Measurements from ENCODE around the gene CELF1. TPM values are rescaled to one million over a fixed set of nuclear protein-coding genes. Genes with fewer than 3 reads are reported as not detected.
A peak's percentile ranks its signal among the peaks of the same experiment; 100 is the strongest.
"Not testable (repeated sequence)": the region's sequence is repeated elsewhere in the genome, so short reads cannot be mapped to it uniquely, and the experiment has no call there.

The CELF1 gene
- total RNA-seq, 2 experiments from 2014 or later: 120 to 122 TPM

DNA sequence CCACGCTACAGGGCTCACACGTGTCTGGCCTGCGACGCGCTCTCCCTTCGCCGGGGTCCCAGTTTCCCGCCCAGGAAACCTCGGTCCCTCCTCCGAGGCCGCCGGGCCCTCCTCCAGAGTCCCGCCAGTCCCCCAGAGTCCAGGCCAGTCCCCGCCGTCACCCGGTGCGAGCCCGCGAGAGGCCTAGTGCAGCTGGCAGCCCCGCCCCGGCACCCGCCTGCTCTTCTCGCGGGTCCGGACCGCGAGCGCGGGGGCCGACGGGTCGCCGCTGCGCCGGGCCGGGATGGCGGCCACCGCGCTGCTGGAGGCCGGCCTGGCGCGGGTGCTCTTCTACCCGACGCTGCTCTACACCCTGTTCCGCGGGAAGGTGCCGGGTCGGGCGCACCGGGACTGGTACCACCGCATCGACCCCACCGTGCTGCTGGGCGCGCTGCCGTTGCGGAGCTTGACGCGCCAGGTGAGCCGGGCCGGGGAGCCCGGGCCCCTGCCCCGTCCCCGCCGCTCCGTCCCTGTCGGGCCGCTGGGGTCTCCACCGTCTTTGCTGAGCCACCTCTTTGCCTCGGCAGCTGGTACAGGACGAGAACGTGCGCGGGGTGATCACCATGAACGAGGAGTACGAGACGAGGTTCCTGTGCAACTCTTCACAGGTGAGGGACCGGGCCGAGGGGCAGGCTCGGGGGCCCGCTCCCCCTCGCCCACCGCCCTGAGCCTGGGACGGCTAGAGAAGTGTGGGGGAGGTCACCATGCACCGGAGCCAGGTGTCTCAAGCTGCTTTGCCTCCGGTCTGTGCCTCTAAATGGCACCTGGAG is 12.6 kb upstream of the CELF1 start, which contains the start of gene PTPMT1:
PTPMT1 (plus strand) TSS at position 260 of the 809 bp plus-strand sequence; CDS start at position 284, 24 bp downstream.
- peaks cover 28% of the 10 kb centered on the region for H3K4me1 Mint-ChIP-seq (ENCODE audit: low read depth)
- H3K27ac Mint-ChIP-seq: peak within 1 kb of the TSS; percentile 83
- H3K9me3 Mint-ChIP-seq: no peaks in the 10 kb centered on the region
- intact Hi-C loops (cut with micrococcal nuclease): no loop called here
- ChIA-PET CTCF (interaction anchor here (0.6 to 2.2 kb wide), 9 partner anchors 8 to 153 kb away, joined by 3 to 12 read pairs (median 4); partner anchors contain the start of genes KBTBD4 and NDUFS3), POLR2A (interaction anchor here (1.0 to 4.2 kb wide), 6 partner anchors 8 to 201 kb away, joined by 3 to 48 read pairs (median 4); partner anchors contain the start of genes AGBL2, CELF1, FNBP4 and KBTBD4)
- peak; percentile 82 for DNase-seq
- peaks cover 16% of the 10 kb centered on the region for H3K36me3 Mint-ChIP-seq (ENCODE audit: low read depth)
- TF ChIP-seq, protein P1, sequence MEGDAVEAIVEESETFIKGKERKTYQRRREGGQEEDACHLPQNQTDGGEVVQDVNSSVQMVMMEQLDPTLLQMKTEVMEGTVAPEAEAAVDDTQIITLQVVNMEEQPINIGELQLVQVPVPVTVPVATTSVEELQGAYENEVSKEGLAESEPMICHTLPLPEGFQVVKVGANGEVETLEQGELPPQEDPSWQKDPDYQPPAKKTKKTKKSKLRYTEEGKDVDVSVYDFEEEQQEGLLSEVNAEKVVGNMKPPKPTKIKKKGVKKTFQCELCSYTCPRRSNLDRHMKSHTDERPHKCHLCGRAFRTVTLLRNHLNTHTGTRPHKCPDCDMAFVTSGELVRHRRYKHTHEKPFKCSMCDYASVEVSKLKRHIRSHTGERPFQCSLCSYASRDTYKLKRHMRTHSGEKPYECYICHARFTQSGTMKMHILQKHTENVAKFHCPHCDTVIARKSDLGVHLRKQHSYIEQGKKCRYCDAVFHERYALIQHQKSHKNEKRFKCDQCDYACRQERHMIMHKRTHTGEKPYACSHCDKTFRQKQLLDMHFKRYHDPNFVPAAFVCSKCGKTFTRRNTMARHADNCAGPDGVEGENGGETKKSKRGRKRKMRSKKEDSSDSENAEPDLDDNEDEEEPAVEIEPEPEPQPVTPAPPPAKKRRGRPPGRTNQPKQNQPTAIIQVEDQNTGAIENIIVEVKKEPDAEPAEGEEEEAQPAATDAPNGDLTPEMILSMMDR (IDR thresholded peaks at IDR 0.05): no peak
- H3K4me3 Mint-ChIP-seq: peak within 1 kb of the TSS; percentile 83
- peak; percentile 88 for ATAC-seq
- no peaks in the 10 kb centered on the region for H3K27me3 Mint-ChIP-seq

DNA sequence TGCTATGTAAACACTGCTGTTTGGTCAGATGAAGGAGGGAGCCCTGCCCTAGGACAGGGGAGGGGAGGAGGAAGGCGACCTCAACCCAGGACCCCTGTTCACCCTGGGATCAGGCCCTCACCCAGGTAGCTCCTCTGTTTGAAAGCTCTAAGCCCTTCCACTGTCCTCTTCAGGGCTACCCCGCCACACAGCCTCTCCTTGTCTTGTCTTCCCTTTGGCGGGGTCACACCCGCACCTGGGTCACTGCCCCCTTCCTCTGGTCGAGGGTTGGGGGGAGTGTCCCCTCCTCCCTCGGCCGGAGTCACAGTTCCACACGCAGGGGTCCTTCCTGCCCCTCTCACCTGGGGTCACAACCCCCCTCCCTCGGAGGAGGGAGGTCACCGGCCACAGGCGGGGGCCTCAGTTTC is 12.0 kb upstream of the CELF1 start:
- TF ChIP-seq, protein P1 (IDR thresholded peaks at IDR 0.05): no peak
- Mint-ChIP-seq H3K4me1 (ENCODE audit: low read depth) (peaks cover 28% of the 10 kb centered on the region), H3K27me3 (no peaks in the 10 kb centered on the region), H3K27ac (peak overlapping the region; percentile 83), H3K36me3 (ENCODE audit: low read depth) (peaks cover 13% of the 10 kb centered on the region), H3K9me3 (no peaks in the 10 kb centered on the region), H3K4me3 (peak overlapping the region; percentile 83)
- ATAC-seq: peak; percentile 3
- CTCF ChIA-PET: interaction anchor here (0.9 to 2.2 kb wide), 7 partner anchors 9 to 152 kb away, joined by 3 to 12 read pairs (median 4); no protein-coding TSS in a partner anchor
- intact Hi-C loops (cut with micrococcal nuclease): no loop called here
- no peak for DNase-seq
- POLR2A ChIA-PET: interaction anchor here (0.6 to 4.2 kb wide), 8 partner anchors 9 to 536 kb away, joined by 3 to 48 read pairs (median 4); partner anchors contain the start of genes AGBL2, CELF1, KBTBD4 and NDUFS3

DNA sequence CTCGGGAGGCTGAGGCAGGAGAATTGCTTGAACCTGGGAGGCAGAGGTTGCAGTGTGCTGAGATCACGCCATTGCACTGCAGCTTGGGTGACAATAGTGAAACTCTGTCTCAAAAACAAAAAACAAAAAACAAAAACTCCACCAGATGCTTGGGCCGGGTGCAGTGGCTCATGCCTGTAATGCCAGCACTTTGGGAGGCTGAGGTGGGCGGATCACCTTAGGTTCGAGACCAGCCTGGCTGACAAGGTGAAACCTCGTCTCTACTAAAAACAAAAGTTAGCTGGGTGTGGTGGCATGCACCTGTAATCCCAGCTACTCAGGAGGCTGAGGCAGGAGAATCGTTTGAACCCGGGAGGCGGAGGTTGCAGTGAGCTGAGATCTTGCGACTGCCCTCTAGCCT is 11.4 kb upstream of the CELF1 start:
- H3K27me3 Mint-ChIP-seq: not testable (repeated sequence)

DNA sequence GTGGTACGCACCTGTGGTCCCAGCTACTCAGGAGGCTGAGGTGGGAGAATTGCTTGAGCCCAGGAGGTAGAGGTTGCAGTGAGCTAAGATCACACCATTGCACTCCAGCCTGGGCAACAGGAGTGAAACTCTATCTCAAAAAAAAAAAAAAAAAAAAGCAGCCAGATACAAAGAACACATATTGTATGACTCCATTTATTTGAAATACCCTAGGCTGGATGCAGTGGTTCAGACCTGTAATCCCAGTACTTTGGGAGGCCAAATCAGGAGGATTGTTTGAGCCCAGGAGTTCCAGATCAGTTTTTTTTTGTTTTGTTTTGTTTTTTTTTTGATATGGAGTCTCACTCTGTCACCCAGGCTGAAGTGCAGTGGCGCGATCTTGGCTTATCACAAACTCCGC is 9.5 kb upstream of the CELF1 start:
- CTCF ChIA-PET; ATAC-seq; H3K27me3 Mint-ChIP-seq; H3K9me3 Mint-ChIP-seq; intact Hi-C loops (cut with micrococcal nuclease); DNase-seq; H3K4me3 Mint-ChIP-seq; H3K36me3 Mint-ChIP-seq (ENCODE audit: low read depth); H3K27ac Mint-ChIP-seq: not testable (repeated sequence)
- POLR2A ChIA-PET: interaction anchor here (0.6 to 1.7 kb wide), 2 partner anchors 10 to 46 kb away, joined by 3 to 4 read pairs; no protein-coding TSS in a partner anchor
- peaks cover 24% of the 10 kb centered on the region for H3K4me1 Mint-ChIP-seq (ENCODE audit: low read depth)

More for the DNA sequence above, 11.4 kb upstream of the CELF1 start:
- intact Hi-C loops (cut with micrococcal nuclease); H3K27ac Mint-ChIP-seq; ATAC-seq; H3K36me3 Mint-ChIP-seq (ENCODE audit: low read depth); H3K9me3 Mint-ChIP-seq; DNase-seq: not testable (repeated sequence)
- peaks cover 28% of the 10 kb centered on the region for H3K4me1 Mint-ChIP-seq (ENCODE audit: low read depth)
- peak overlapping the region; percentile 83 for H3K4me3 Mint-ChIP-seq
- POLR2A ChIA-PET: interaction anchor here (0.6 to 4.2 kb wide), 8 partner anchors 9 to 536 kb away, joined by 3 to 48 read pairs (median 4); partner anchors contain the start of genes AGBL2, CELF1, KBTBD4 and NDUFS3
- CTCF ChIA-PET: interaction anchor here (0.9 to 2.2 kb wide), 6 partner anchors 9 to 152 kb away, joined by 3 to 12 read pairs (median 4); no protein-coding TSS in a partner anchor

DNA sequence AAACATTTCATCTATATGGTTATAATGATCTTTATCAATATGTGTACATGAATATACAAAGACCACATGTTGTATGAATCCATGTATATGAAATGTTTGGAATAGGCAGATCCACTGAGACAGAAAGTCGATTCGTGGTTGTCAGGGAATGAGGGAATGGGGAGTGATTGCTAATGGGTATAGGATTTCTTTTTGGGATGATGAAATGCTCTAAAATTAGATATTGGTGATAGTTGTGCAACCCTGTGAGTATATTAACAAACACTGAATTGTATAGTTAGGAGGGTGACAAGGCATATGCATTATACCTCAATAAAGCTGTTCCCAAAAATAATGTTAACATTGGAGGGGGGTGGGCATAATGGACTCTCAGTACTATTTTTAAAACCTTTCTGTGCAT is 7.5 kb upstream of the CELF1 start:
- TF ChIP-seq, protein P1 (IDR thresholded peaks at IDR 0.05): no peak
- Mint-ChIP-seq H3K4me3 (no peak overlapping the region), H3K27ac (no peak overlapping the region), H3K36me3 (ENCODE audit: low read depth) (peaks cover 4% of the 10 kb centered on the region), H3K27me3 (no peaks in the 10 kb centered on the region), H3K9me3 (no peaks in the 10 kb centered on the region), H3K4me1 (ENCODE audit: low read depth) (peaks cover 15% of the 10 kb centered on the region)
- DNase-seq (no peak), ATAC-seq (no peak)
- ChIA-PET CTCF (no interaction called here), POLR2A (no interaction called here)
- intact Hi-C loops (cut with micrococcal nuclease): no loop called here
